ENCODE results near the gene ZNF608. TPM values are rescaled to one million over a fixed set of nuclear protein-coding genes. Genes with fewer than 3 reads are reported as not detected.

The ZNF608 gene
- total RNA-seq, 1 donor from 2014 or later = 35.0 TPM

- Mint-ChIP-seq H3K27me3 (ENCODE audit: low read depth) (no peaks in the 10 kb centered on the region), H3K4me1 (peaks cover 90% of the 10 kb centered on the region), H3K4me3 (no peak overlapping the region), H3K27ac (no peak overlapping the region), H3K36me3 (peaks cover 5% of the 10 kb centered on the region), H3K9me3 (no peaks in the 10 kb centered on the region)
- DNase-seq (ENCODE audit: low spot score in 2 of 2, unreplicated experiment in 2 of 2) = no peak
- TF ChIP-seq CTCF (IDR thresholded peaks at IDR 0.05; ENCODE audit: unreplicated experiment) = no peak
These were observed 42.4 kb downstream of the ZNF608 start for GRCh38 chr5:124703995-124704394.

GRCh38 chr5:124702525-124702924 is 43.9 kb downstream of the ZNF608 start:
- peak overlapping the region; percentile 67 for H3K27ac Mint-ChIP-seq

GRCh38 chr5:124701873-124702425 is 44.5 kb downstream of the ZNF608 start:
- Mint-ChIP-seq H3K9me3 (no peaks in the 10 kb centered on the region), H3K27me3 (ENCODE audit: low read depth) (no peaks in the 10 kb centered on the region), H3K27ac (no peak overlapping the region), H3K4me1 (peaks cover 91% of the 10 kb centered on the region), H3K36me3 (peaks cover 5% of the 10 kb centered on the region), H3K4me3 (no peak overlapping the region)
- DNase-seq (ENCODE audit: low spot score in 2 of 2, unreplicated experiment in 2 of 2) = no peak
- no peak for TF ChIP-seq CTCF (IDR thresholded peaks at IDR 0.05; ENCODE audit: unreplicated experiment)

More at GRCh38 chr5:124702525-124702924, 43.9 kb downstream of the ZNF608 start:
- Mint-ChIP-seq H3K27me3 (ENCODE audit: low read depth) (no peaks in the 10 kb centered on the region), H3K36me3 (peaks cover 5% of the 10 kb centered on the region), H3K4me3 (no peak overlapping the region), H3K9me3 (no peaks in the 10 kb centered on the region), H3K4me1 (peaks cover 92% of the 10 kb centered on the region)
- no peak for DNase-seq (ENCODE audit: low spot score in 2 of 2, unreplicated experiment in 2 of 2)
- no peak for TF ChIP-seq CTCF (IDR thresholded peaks at IDR 0.05; ENCODE audit: unreplicated experiment)

- Mint-ChIP-seq H3K4me3 (no peak overlapping the region), H3K36me3 (peaks cover 10% of the 10 kb centered on the region)
These were observed 45.4 kb downstream of the ZNF608 start for GRCh38 chr5:124701016-124701415.

GRCh38 chr5:124700333-124700732 is 46.1 kb downstream of the ZNF608 start:
- Mint-ChIP-seq H3K27me3 (ENCODE audit: low read depth) (no peaks in the 10 kb centered on the region), H3K9me3 (peaks cover 4% of the 10 kb centered on the region), H3K4me3 (no peak overlapping the region), H3K27ac (peak overlapping the region; percentile 80), H3K4me1 (peaks cover 83% of the 10 kb centered on the region), H3K36me3 (peaks cover 10% of the 10 kb centered on the region)
- no peak for TF ChIP-seq CTCF (IDR thresholded peaks at IDR 0.05; ENCODE audit: unreplicated experiment)
- DNase-seq (ENCODE audit: low spot score in 2 of 2, unreplicated experiment in 2 of 2) = no peak

More at GRCh38 chr5:124701016-124701415, 45.4 kb downstream of the ZNF608 start:
- H3K9me3 Mint-ChIP-seq = peaks cover 4% of the 10 kb centered on the region
- no peak for DNase-seq (ENCODE audit: low spot score in 2 of 2, unreplicated experiment in 2 of 2)
- TF ChIP-seq CTCF (IDR thresholded peaks at IDR 0.05; ENCODE audit: unreplicated experiment) = no peak
- no peaks in the 10 kb centered on the region for H3K27me3 Mint-ChIP-seq (ENCODE audit: low read depth)
- peak overlapping the region; percentile 80 for H3K27ac Mint-ChIP-seq
- peaks cover 89% of the 10 kb centered on the region for H3K4me1 Mint-ChIP-seq

Measured in mesothelial cell of epicardium (in vitro differentiated cells).